Measurements from ENCODE around the gene PTPRU. TPM values are rescaled to one million over a fixed set of nuclear protein-coding genes. Genes with fewer than 3 reads are reported as not detected.
A peak's percentile ranks its signal among the peaks of the same experiment; 100 is the strongest.

The PTPRU gene
- 10 to 100 TPM; 24.1 to 40.2 TPM for total RNA-seq

DNA sequence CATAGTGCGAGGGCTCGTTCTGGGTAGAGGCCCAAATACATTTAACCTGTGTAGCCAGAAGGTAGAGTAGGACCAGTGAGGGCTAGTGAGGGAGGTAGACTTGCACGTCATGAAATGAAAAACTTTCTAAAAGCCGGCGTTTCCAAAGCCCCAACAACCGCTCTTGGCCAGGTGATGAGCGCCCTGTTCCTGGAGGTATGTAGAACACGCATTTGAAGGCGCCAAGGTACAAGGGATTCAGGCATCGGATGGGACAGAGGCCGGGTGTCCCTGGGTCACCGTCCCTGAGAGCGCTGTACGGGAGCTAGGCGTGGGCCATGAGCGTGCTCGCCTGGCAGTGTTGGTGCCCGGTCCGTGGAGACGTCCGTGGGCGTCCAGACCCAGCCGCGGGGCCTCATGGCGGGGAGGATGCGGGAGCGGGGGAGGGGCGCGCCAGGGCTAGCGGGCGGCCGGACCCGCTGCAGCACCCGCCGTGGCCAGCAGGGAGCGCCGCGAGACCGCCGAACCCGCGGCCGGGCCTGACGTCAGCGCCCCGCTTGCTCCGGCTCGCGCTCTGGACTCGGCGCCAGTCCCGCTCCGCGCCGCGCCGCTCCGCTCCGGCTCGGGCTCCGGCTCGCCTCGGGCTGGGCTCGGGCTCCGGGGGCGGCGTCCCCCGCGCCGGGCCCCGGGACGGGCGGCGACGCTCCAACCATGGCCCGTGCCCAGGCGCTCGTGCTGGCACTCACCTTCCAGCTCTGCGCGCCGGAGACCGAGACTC lies at the start of gene PTPRU:
PTPRU (plus strand) TSS at position 568 of the 757 bp plus-strand sequence; CDS start at position 691, 123 bp downstream.
- peak; percentile 87 for ATAC-seq
- no peaks in the 10 kb centered on the region for H3K9me3 ChIP-seq
- intact Hi-C loops (cut with DNase I) = no loop called here
- 4 to 9% methylated on average over 6 to 56 of the region's 82 CpGs for WGBS, 2 donors
- TF ChIP-seq, protein P1, sequence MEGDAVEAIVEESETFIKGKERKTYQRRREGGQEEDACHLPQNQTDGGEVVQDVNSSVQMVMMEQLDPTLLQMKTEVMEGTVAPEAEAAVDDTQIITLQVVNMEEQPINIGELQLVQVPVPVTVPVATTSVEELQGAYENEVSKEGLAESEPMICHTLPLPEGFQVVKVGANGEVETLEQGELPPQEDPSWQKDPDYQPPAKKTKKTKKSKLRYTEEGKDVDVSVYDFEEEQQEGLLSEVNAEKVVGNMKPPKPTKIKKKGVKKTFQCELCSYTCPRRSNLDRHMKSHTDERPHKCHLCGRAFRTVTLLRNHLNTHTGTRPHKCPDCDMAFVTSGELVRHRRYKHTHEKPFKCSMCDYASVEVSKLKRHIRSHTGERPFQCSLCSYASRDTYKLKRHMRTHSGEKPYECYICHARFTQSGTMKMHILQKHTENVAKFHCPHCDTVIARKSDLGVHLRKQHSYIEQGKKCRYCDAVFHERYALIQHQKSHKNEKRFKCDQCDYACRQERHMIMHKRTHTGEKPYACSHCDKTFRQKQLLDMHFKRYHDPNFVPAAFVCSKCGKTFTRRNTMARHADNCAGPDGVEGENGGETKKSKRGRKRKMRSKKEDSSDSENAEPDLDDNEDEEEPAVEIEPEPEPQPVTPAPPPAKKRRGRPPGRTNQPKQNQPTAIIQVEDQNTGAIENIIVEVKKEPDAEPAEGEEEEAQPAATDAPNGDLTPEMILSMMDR (IDR thresholded peaks at IDR 0.05) = peak; percentile 37 to 99 (median 93)
- peak in 1 of 3 donors; percentile 32 for TF ChIP-seq POLR2A (IDR thresholded peaks at IDR 0.05)
- H3K27ac ChIP-seq = peak within 1 kb of the TSS; percentile 62 to 74 (median 71)
- H3K36me3 ChIP-seq (replicated peaks in 1 of 2; ENCODE audit: insufficient read depth in 1 of 2, low read depth in 2 of 2) = no peaks in the 10 kb centered on the region
- peaks cover 26% of the 10 kb centered on the region for H3K4me1 ChIP-seq
- H3K27me3 ChIP-seq = no peaks in the 10 kb centered on the region
- peak within 1 kb of the TSS; percentile 37 to 45 for H3K4me3 ChIP-seq
- DNase-seq = peak; percentile 79 to 89 (median 86)

DNA sequence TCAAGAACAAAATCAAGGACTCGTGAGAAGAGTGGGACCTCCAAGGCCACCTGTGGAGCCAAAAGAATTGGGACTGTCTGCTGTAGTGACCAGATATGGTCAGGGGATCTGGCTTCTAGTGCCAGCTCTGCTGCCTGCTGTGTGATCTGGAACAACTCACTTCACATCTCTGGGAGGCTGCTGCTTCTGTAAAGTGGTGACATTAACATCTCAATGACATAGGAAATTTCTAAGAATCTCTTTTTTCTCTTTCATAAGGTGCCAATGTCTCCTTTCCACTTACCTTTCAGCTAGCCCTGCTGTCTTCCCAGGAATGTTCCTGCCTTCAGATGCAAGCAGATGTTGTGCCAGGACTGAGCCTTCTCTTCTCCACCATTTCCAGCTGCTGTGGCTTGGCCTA lies 49.6 kb upstream of the PTPRU start:
- H3K4me3 ChIP-seq = no peak overlapping the region
- no peaks in the 10 kb centered on the region for H3K9me3 ChIP-seq
- no peak overlapping the region for H3K27ac ChIP-seq
- intact Hi-C loops (cut with DNase I) = no loop called here
- no peak for ATAC-seq
- peaks cover 6% of the 10 kb centered on the region for H3K4me1 ChIP-seq
- TF ChIP-seq POLR2A (IDR thresholded peaks at IDR 0.05) = no peak
- TF ChIP-seq, protein P1 (IDR thresholded peaks at IDR 0.05) = no peak
- H3K36me3 ChIP-seq (replicated peaks in 1 of 2; ENCODE audit: insufficient read depth in 1 of 2, low read depth in 2 of 2) = no peaks in the 10 kb centered on the region
- H3K27me3 ChIP-seq = no peaks in the 10 kb centered on the region
- WGBS, 2 donors = 41 to 42% methylated on average over 1 of the region's 1 CpG
- DNase-seq = peak in 1 of 4 donors; percentile 3

DNA sequence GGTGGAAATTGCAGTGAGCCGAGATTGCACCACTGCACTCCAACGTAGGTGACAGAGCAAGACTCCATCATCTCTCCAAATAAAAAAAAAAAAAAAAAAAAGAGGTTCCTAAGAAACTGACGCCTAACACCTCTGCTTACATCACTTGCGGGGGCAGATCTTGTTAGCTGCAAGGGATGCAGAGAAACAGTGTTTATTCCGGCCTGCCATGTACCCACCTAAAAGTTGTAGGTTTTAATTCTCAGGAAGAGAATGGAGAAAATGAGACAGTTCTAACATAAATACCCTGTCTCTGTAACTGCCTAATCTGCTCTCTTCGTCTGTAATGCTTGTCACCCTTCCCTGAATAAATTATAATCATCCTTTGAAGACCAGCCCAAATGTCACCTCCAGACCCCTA lies 45.6 kb upstream of the PTPRU start:
- no peak for ATAC-seq
- TF ChIP-seq, protein P1 (IDR thresholded peaks at IDR 0.05) = no peak
- TF ChIP-seq POLR2A (IDR thresholded peaks at IDR 0.05) = no peak
- no peak for DNase-seq
- Histone ChIP-seq H3K27me3 (no peaks in the 10 kb centered on the region), H3K27ac (no peak overlapping the region), H3K36me3 (replicated peaks in 1 of 2; ENCODE audit: insufficient read depth in 1 of 2, low read depth in 2 of 2) (no peaks in the 10 kb centered on the region), H3K4me1 (no peaks in the 10 kb centered on the region), H3K4me3 (no peak overlapping the region), H3K9me3 (no peaks in the 10 kb centered on the region)
- WGBS, 2 donors = 84 to 92% methylated on average over 6 of the region's 6 CpGs
- intact Hi-C loops (cut with DNase I) = no loop called here

DNA sequence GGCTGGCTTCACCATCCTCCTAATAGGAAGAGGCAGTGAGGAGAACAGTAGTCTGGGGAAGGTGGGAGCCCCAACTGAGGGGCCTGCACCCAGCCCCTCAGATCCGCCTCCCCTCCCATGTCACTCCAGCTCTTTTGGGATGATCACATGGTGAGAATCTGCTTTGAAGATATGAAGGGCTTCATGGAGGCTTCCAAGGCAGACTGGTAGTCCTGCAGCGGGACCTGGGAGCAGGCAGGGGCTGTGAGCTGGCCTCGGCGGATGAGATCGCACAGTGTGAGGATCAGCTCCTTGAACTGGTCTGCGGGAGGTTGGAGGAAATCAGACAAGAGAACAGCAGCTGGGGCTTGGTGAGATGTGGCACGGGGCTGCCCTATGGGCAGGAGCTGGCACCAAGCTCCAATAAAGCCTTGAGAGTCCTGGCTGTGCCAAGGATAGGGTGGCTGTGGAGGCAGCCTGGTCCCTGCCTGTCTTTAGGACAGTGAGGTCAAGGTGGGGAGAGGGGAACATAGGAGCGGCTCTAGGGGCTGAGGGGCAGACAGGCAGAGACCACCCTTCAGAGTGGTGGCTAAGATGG lies 42.4 kb upstream of the PTPRU start:
- TF ChIP-seq, protein P1 (IDR thresholded peaks at IDR 0.05) = no peak
- no peak for TF ChIP-seq POLR2A (IDR thresholded peaks at IDR 0.05)
- H3K4me3 ChIP-seq = no peak overlapping the region
- H3K36me3 ChIP-seq (replicated peaks in 1 of 2; ENCODE audit: insufficient read depth in 1 of 2, low read depth in 2 of 2) = no peaks in the 10 kb centered on the region
- no peak overlapping the region for H3K27ac ChIP-seq
- WGBS, 2 donors = 91 to 94% methylated on average over 7 to 8 of the region's 8 CpGs
- no peaks in the 10 kb centered on the region for H3K4me1 ChIP-seq
- no peaks in the 10 kb centered on the region for H3K27me3 ChIP-seq
- no peaks in the 10 kb centered on the region for H3K9me3 ChIP-seq
- ATAC-seq (no peak), DNase-seq (no peak)
- intact Hi-C loops (cut with DNase I) = no loop called here
